Cardiac muscle cell (in vitro differentiated cells and primary cell): ENCODE results near the gene GRIN2C. TPM values are rescaled to one million over a fixed set of nuclear protein-coding genes. Genes with fewer than 3 reads are reported as not detected.
A peak's percentile ranks its signal among the peaks of the same experiment; 100 is the strongest.
"Not testable (repeated sequence)": the region's sequence is repeated elsewhere in the genome, so short reads cannot be mapped to it uniquely, and the experiment has no call there.

Experiments
- DNase-seq, 2 donors: peaks; one replicate each; pipeline versions ENCODE4 v3.0.0 to v3.0.0-alpha.2; 2010 to 2017; ENCODE audit warnings: low read depth in 1 of 2, low spot score in 1 of 2
- H3K27ac ChIP-seq: fragments of 200-600 bp; sonication (generic); 2 replicates; pipeline ENCODE4 v1.5.1; 2016
- H3K27me3 ChIP-seq: fragments of 200-600 bp; sonication (generic); 2 replicates; pipeline ENCODE4 v1.6.0; 2016; ENCODE audit warnings: control low read depth
- H3K36me3 ChIP-seq: fragments of 200-600 bp; sonication (generic); 2 replicates; pipeline ENCODE4 v1.5.1; 2016; ENCODE audit warnings: control low read depth
- H3K4me1 ChIP-seq: fragments of 200-600 bp; sonication (generic); 2 replicates; pipeline ENCODE4 v1.8.1; 2017; ENCODE audit warnings: low read depth, mild to moderate bottlenecking, mixed run types
- H3K4me3 ChIP-seq: fragments of 200-600 bp; sonication (generic); 2 replicates; pipeline ENCODE4 v1.5.1; 2016; ENCODE audit warnings: mild to moderate bottlenecking
- H3K9me3 ChIP-seq: fragments of 200-600 bp; sonication (generic); 2 replicates; pipeline ENCODE4 v1.5.1; 2017; ENCODE audit warnings: low read depth, mild to moderate bottlenecking, control low read depth
- CTCF ChIP-seq: IDR thresholded peaks from 2 replicates; pipeline ENCODE4 v1.5.1; 2012; ENCODE audit warnings: low read depth, mild to moderate bottlenecking, low read length
- polyA plus RNA-seq: library from polyadenylated mRNA; unstranded; fragments of >200 nt; fragmentation: Nextera tagmentation; extraction: Ambion mirVana; gene quantifications from 2 replicates; pipeline ENCODE4 v1.2.1, GENCODE V29; 2016
- total RNA-seq: library from RNA; depleted of rRNA; stranded (reverse); fragments of >200 nt; gene quantifications from 2 replicates; pipeline ENCODE4 v1.2.3, GENCODE V29; 2016

GRIN2C gene
- total and polyA plus RNA-seq, 2 experiments from 2014 or later: 0.71 to 6.1 TPM

- peak within 1 kb of the TSS; percentile 80 for H3K27ac ChIP-seq
- no peaks in the 10 kb centered on the region for H3K9me3 ChIP-seq
- no peak for DNase-seq
- H3K27me3 ChIP-seq: no peaks in the 10 kb centered on the region
- no peaks in the 10 kb centered on the region for H3K36me3 ChIP-seq
- H3K4me1 ChIP-seq: peaks cover 46% of the 10 kb centered on the region
- H3K4me3 ChIP-seq: peak within 1 kb of the TSS; percentile 65
- TF ChIP-seq CTCF: no peak
Measured at GRCh38 chr17:74872313-74873036, 12.8 kb upstream of the GRIN2C start, which contains the start of gene FDXR. FDXR (minus strand) TSS chr17:74872994; CDS start chr17:74872944, 50 bp downstream.

- DNase-seq: no peak
- Histone ChIP-seq H3K27ac (no peak overlapping the region), H3K4me3 (peak overlapping the region; percentile 59), H3K9me3 (no peaks in the 10 kb centered on the region), H3K27me3 (no peaks in the 10 kb centered on the region), H3K36me3 (no peaks in the 10 kb centered on the region), H3K4me1 (peaks cover 40% of the 10 kb centered on the region)
- no peak for TF ChIP-seq CTCF
Measured at GRCh38 chr17:74871356-74872076, 11.8 kb upstream of the GRIN2C start.

GRCh38 chr17:74870512-74870911 lies 10.8 kb upstream of the GRIN2C start:
- no peaks in the 10 kb centered on the region for H3K27me3 ChIP-seq
- no peak overlapping the region for H3K4me3 ChIP-seq
- H3K9me3 ChIP-seq: no peaks in the 10 kb centered on the region
- peaks cover 31% of the 10 kb centered on the region for H3K4me1 ChIP-seq
- peak in 1 of 2 donors; percentile 86 for DNase-seq
- no peak overlapping the region for H3K27ac ChIP-seq
- TF ChIP-seq CTCF: no peak
- no peaks in the 10 kb centered on the region for H3K36me3 ChIP-seq

- peaks cover 31% of the 10 kb centered on the region for H3K4me1 ChIP-seq
- not testable (repeated sequence) for H3K27me3 ChIP-seq, H3K4me3 ChIP-seq, DNase-seq, H3K36me3 ChIP-seq, H3K27ac ChIP-seq, H3K9me3 ChIP-seq
Measured at GRCh38 chr17:74870028-74870427, 10.3 kb upstream of the GRIN2C start.

GRCh38 chr17:74868908-74869255 lies 9.2 kb upstream of the GRIN2C start:
- no peak for DNase-seq
- no peaks in the 10 kb centered on the region for H3K27me3 ChIP-seq
- no peaks in the 10 kb centered on the region for H3K9me3 ChIP-seq
- no peak for TF ChIP-seq CTCF
- H3K4me1 ChIP-seq: peaks cover 29% of the 10 kb centered on the region
- H3K4me3 ChIP-seq: no peak overlapping the region
- peak overlapping the region; percentile 89 for H3K27ac ChIP-seq
- no peaks in the 10 kb centered on the region for H3K36me3 ChIP-seq
